Dedifferentiated amniotic fluid mesenchymal stem cell (primary cell): Measurements from ENCODE around the gene MINDY2.
"Not testable (repeated sequence)": the region's sequence is repeated elsewhere in the genome, so short reads cannot be mapped to it uniquely, and the experiment has no call there.

Experiments used
- DNase-seq: peaks from one replicate; pipeline ENCODE4 v3.0.0-alpha.2; 2016; ENCODE audit errors: extremely low spot score

The MINDY2 gene

DNA sequence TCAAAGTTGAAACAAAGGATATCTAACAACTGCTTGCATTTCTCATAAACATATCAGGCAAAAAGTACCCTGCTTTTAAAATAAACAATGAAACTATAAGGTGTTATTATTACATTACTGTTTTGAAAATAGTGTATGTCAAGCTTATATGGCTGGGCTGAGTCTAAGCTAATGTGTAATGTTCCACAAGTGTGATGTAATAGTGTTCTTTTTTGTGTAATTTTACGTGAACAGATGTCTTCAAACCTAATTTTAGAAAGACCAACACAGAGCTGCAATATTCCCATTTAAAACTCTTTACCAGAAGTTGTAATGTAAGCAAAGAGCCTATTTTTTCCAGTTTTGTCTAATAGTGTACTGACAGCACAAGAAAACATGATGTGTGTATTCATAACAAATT lies 34.0 kb downstream of the MINDY2 start:
- peak; percentile 38 for DNase-seq

DNA sequence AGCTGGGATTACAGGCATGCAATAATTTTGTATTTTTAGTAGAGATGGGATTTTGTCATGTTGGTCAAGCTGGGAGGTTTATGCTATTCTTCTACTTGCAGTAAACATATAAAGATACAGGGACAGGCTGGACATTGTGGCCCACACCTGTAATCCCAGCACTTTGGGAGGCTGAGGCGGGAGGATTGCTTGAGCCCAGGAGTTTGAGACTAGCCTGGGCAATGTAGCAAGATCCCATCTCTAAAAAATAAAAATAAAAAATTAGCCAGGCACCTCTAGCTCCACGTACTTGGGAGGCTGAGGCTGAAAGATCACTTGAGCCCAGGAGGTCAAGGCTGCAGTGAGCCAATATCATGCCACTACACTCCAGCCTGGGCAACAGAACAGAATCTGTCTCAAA lies 52.2 kb downstream of the MINDY2 start:
- not testable (repeated sequence) for DNase-seq

- DNase-seq: no peak
These were observed 59.5 kb downstream of the MINDY2 start for GRCh38 chr15:58830556-58830955.

GRCh38 chr15:58833681-58834426 lies 62.8 kb downstream of the MINDY2 start:
- DNase-seq: not testable (repeated sequence)

DNA sequence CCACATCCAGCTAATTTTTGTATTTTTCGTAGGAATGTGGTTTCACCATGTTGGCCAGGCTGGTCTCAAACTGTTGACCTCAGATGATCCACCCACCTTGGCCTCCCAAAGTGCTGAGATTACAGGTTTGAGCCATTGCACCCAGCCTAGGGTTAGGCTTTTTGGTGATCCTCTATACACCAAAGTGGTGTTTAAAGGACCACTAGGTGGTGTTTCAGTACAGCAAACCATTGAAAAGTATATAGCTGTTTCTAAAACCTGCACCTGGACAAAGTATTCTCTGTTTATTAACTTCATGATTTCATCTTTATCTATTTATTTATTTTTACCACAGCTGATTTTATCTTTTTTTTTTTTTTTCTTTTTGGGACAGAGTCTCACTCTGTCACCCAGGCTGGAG lies 68.4 kb downstream of the MINDY2 start:
- no peak for DNase-seq

- no peak for DNase-seq
These were observed 68.9 kb downstream of the MINDY2 start for GRCh38 chr15:58840048-58840447.

DNA sequence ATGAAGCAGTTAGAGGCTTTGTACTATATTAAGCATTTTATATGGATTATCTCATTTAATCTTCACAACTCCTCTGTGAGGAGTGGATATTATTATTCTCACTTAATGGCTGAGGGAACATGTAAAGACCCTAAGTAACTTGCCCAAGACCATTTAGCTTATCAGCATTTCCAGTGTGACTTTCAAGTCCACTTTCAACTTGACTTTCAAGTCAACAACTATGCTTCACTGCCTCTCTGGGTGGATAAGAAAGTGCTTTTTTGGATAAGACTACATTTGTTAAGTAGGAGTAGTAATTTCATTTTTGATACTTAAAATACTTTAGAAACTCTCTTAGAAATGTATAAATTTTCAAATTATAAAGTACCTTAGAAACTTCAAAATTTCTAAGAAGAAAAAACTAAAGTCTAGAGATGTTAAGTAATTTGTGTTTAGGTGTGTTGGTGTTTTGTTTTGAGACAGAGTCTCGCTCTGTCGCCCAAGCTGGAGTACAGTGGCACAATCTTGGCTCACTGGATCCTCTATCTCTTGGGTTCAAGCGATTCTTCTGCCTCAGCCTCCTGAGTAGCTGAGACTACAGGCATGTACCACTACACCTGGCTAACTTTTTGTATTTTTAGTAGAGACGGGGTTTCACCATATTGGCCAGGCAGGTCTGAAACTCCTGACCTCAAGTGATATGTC lies 71.8 kb downstream of the MINDY2 start:
- no peak for DNase-seq

GRCh38 chr15:58851205-58851604 lies 80.1 kb downstream of the MINDY2 start:
- not testable (repeated sequence) for DNase-seq

GRCh38 chr15:58852347-58852746 lies 81.2 kb downstream of the MINDY2 start:
- DNase-seq: no peak

DNA sequence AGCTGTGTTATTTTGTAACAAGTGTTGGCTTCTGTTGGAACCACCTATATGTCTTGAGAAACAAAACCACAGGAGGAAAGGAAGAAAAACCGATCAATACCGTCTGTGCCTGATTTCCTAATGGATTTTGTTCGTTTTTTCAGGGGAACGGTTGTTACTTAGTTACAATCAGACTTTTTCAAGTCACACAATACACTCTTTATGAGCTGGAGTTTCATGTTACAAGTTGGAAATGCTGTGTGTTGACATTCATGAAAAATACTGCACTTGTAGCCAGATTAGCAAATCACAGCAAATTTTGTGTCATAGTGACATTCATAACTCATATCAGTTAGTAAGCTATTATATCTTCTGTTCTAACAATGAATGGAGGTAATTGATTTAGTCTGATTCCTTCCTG lies 83.5 kb downstream of the MINDY2 start:
- no peak for DNase-seq

DNA sequence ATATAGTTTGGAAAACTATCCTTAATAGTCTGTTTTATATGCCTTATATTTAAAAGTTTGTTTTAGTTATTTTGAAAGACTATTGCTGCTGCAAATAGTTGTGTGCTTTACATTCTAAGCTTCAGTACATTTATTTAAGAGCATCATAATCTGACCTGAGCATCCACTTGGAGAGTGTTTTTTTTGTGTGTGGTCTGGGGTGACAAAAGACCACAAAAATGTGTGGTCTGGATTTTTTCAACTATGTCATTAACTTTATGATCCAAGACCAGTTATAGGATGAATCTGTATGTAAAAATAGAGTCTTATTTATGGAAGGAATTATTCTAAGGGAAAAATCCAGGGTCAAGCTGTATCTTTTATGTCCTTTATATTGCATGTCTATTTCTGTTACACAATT lies 85.0 kb downstream of the MINDY2 start:
- no peak for DNase-seq

DNA sequence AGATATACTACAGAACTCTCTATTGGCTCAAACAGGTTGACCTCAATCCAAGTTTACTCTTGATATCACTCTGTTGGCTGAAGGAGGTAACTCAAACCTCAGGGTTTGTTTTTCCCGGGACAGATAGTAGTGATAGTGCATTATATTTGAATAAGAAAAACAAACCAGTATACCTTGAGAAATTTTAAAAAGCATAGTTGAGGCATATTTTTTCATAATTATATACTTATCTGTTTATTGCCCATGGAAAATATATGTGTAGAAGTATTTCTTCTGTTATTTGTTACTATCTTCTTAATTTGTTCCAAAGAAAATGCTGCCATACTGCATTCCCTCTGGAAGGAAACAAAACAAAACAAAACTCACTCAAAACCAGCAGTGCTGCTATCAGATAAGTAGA lies 85.5 kb downstream of the MINDY2 start:
- DNase-seq: not testable (repeated sequence)

DNA sequence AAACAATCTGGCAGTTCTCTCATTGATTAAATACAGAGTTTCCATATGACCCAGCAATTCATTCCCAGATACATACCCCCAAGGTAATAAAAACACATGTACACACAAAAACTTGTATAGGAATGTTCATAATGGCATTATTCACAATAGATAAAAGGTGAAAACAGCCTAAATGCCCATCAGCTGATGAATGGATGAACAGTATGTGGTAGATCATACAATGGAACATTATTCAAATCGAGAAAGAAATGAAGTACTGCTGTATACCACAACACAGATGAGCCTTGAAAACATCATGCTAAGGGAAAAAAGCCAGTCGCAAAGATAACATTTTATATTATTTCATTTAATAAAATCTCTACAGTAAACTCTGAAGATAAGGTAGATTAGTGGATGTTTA lies 91.2 kb downstream of the MINDY2 start:
- no peak for DNase-seq

DNA sequence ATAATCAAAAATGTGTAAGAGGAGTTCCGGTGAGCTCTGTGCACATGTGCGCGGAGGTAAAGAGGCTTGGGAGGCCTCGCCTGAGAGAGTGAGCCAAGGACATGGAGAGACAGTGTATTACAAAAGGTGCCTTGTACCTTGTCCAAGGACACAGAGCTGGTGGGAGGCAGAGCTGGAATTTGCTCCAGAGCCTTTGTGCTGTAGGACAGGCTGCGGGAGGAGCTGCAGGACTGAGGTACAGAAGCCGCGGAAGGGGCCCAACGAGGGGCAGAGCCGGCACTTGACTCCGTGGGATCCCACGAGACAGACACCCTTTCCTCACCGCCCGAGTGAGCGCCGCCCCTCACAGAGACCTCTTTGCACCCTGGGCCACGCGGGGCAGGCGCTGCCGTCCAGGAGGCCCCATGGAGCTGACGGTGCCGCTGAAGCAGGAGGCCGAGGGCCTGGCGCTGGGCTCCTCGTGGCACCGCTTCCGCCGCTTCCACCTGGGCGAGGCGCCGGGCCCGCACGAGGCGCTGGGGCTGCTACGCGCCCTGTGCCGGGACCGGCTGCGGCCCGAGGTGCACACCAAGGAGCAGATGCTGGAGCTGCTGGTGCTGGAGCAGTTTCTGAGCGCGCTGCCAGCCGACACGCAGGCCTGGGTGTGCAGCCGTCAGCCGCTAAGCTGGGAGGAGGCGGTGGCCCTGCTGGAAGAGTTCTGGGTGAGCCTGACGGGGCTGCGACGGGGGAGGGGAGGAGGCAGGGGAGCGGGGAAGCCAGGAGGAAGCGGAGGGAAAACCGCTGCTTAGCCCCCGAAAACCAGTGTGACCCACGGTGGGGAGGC lies 93.7 kb downstream of the MINDY2 start:
- DNase-seq: no peak

- no peak for DNase-seq
These were observed 94.4 kb downstream of the MINDY2 start for GRCh38 chr15:58865425-58865880.

GRCh38 chr15:58867926-58868325 lies 96.8 kb downstream of the MINDY2 start:
- DNase-seq: no peak

DNA sequence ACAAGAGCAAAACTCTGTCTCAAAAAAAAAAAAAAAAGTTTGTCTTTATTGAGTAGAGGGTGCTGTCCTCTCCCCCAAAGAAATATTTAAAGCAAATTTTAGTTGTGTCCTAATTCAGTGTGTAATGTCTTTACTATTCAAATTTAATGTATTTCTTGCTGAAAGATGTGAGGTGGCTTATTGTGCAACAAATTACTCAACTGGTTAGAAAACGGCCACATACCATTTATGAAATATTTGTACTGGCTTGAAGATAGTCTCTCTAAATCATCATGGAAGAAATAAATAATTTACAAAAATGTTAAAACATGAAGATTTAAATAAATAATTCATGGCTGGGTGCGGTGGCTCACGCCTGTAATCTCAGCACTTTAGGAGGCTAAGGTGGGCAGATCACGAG lies 99.3 kb downstream of the MINDY2 start:
- DNase-seq: no peak

DNA sequence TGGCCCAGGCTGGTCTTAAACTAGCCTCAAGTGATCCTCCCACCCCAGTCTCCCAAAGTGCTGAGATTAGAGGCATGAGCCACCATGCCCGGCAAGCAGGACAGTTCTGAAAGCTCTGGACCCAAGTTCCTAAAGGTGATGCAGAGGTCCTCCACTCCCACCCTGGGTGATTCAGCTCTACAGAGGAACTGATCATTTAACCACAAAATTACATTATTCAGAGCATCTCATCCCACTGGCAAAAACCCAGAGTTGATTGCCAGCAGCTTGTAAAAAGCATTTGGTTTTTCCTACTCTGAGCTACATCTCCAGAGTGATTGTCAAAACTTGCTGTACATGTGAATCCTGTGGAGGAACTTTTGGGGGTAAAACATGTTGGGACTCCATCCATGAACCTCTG lies 102.2 kb downstream of the MINDY2 start:
- no peak for DNase-seq

- no peak for DNase-seq
These were observed 104.2 kb downstream of the MINDY2 start for GRCh38 chr15:58875343-58875742.

DNA sequence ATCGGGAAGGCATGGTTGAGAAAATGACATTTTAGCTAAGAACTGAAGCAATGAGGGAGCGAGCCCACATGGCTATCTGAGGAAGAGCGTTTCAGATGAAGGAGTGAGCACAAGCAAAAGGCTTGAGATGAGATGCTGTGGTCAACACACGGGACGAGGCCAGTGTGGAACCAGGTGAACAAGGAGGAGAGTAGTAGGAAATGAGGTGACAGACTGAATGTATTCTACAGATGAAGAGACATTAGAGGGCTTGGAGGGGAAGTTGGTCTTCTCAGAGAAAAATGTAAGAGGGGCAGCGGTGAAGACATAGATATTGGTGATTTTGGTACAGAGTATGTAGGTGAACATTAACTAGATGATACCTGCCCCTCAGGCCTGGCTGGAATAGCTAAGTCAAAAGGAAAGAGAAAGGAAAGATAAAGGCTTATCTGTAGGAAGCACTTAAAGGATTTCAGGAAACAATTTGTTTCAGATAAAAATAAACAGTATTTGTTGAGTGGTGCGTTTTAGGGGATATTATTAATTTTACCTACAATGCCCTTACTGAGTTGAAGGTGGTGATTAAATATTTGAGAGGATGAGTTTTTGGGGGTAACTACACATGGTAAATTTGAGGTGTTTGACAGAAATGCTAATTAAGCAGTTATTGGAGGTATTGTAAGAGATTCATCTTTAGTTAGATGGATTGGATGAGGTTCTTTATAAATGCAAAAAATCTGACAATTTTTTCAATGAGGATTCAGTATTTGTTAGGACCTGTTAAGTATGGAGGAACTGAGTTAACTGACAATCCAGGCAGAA lies 105.4 kb downstream of the MINDY2 start:
- DNase-seq: no peak

GRCh38 chr15:58877999-58878825 lies 107.1 kb downstream of the MINDY2 start:
- no peak for DNase-seq
